ENCODE data around the gene OBSCN.

OBSCN gene

DNA sequence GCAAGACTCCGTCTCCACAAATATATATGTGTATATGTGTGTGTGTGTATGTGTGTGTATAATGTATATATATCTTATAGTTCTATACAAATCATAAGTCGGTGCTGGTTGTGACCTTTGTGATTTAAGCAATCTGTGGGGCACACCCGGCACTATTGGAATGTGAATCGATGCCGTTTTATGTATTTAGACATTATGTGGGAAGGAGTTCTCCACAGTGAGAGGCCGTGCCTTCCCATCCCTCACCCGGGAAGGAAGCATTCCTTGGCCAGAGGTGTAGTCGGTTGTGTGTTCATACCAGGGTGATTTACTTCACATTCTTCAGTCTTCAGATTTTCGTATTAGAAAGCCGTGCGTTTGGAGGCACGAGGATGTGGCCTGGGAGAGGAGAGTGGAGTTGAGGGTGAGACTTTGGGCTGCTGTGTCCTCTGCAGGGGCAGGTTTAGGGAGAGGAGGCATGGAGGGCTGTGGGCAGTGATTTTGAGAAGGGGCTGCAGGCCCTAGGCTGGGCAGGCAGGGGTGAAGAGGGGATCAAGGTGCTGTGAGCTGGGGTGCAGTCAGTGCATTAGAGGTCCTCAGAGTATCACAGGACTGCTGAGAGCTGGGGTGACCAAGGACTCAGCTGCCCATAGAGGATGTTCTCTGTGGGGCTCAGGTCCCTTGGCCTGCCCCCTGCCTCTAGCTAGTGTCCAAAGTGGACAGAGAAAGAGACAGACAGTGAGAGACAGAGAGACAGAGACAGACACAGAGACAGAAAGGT, 141.0 kb downstream of the OBSCN start:
- H3K27ac ChIP-seq = no peak overlapping the region
- TF ChIP-seq, protein P1, sequence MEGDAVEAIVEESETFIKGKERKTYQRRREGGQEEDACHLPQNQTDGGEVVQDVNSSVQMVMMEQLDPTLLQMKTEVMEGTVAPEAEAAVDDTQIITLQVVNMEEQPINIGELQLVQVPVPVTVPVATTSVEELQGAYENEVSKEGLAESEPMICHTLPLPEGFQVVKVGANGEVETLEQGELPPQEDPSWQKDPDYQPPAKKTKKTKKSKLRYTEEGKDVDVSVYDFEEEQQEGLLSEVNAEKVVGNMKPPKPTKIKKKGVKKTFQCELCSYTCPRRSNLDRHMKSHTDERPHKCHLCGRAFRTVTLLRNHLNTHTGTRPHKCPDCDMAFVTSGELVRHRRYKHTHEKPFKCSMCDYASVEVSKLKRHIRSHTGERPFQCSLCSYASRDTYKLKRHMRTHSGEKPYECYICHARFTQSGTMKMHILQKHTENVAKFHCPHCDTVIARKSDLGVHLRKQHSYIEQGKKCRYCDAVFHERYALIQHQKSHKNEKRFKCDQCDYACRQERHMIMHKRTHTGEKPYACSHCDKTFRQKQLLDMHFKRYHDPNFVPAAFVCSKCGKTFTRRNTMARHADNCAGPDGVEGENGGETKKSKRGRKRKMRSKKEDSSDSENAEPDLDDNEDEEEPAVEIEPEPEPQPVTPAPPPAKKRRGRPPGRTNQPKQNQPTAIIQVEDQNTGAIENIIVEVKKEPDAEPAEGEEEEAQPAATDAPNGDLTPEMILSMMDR (IDR thresholded peaks at IDR 0.05) = no peak
- TF ChIP-seq ZFX (IDR thresholded peaks at IDR 0.05; ENCODE audit: borderline replicate concordance) = no peak

DNA sequence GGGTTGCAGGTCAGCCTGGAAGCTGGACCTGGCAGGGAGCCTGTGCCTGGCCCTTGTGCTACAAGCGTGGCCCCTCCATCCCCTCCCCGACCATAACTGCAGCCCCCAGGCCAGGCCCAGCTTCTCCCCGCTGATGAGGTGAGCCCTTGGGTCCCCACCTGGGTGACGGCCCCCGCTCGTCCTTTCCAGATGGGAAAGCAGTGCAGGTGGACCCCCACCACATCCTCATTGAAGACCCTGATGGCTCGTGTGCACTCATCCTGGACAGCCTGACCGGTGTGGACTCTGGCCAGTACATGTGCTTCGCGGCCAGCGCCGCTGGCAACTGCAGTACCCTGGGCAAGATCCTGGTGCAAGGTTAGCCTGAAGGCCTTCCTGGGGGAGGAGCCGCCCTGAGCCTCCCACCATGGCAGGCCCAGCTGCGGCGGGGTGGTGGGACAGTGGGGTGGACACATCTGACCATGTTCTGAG, 141.9 kb downstream of the OBSCN start:
- no peak for TF ChIP-seq ZFX (IDR thresholded peaks at IDR 0.05; ENCODE audit: borderline replicate concordance)
- TF ChIP-seq, protein P1 (IDR thresholded peaks at IDR 0.05) = no peak
- H3K27ac ChIP-seq = no peak overlapping the region

- no peak overlapping the region for H3K27ac ChIP-seq
Observed at GRCh38 chr1:228350179-228350742, 142.4 kb downstream of the OBSCN start.

DNA sequence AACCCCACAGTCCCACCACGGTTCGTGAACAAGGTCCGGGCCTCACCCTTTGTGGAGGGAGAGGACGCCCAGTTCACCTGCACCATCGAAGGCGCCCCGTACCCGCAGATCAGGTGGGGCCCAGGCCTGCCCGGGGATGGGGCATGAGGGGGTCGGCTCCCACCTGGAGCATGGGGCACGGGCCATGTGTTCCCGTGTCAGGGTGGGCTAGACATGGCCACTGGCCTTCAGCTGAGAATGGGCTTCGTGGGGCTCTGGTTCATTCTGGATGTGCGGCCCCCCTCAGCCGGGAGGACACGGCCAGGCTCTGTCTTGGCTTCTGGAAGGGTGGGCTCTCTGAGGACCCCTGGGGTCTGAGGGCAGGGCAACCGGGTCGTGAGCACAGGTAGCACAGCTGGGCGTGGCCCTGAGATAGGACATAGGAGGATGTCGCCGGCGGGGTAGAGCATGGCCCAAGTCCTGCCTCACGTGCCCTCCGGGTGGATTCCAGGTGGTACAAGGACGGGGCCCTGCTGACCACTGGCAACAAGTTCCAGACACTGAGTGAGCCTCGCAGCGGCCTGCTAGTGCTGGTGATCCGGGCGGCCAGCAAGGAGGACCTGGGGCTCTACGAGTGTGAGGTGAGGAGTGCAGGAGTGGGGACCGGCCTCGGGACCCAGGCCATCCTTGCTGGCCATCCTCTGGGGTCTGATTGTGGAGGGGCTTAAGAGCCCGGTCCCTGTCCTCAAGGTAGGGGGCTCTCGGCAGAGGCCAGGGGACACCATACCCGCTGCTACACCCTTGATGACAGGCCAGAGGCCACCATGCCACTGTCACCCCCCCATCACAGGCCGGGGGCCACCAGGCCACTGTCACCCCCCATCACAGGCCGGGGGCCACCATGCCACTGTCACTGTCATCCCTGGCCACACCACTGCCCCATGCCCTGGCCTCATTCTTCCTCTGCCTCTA, 143.3 kb downstream of the OBSCN start:
- no peak for TF ChIP-seq ZFX (IDR thresholded peaks at IDR 0.05; ENCODE audit: borderline replicate concordance)
- TF ChIP-seq, protein P1 (IDR thresholded peaks at IDR 0.05) = no peak
- no peak overlapping the region for H3K27ac ChIP-seq

More at GRCh38 chr1:228350179-228350742, 142.4 kb downstream of the OBSCN start:
- TF ChIP-seq, protein P1 (IDR thresholded peaks at IDR 0.05) = no peak
- no peak for TF ChIP-seq ZFX (IDR thresholded peaks at IDR 0.05; ENCODE audit: borderline replicate concordance)

DNA sequence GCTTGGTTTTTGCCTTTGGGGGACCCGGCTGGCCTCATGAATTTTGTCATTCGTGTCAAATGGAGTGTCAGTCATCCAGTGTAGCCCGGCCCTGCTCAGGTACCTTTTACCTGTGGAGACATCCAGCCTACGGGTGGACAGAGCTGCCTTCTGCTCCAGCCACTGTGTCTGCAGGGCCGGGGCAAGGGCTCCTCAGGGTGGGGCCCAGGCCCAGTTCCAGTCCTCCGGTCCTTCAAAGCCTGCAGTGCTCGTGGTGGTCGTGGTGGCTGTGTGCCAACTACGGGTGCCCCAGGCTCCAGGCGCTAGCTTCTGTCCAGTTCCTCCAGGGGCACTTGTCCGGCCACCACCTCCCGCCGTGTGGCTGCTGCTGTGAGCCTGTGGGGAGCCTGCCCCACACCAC, 144.0 kb downstream of the OBSCN start:
- TF ChIP-seq, protein P1 (IDR thresholded peaks at IDR 0.05) = no peak
- no peak for TF ChIP-seq ZFX (IDR thresholded peaks at IDR 0.05; ENCODE audit: borderline replicate concordance)
- H3K27ac ChIP-seq = no peak overlapping the region

DNA sequence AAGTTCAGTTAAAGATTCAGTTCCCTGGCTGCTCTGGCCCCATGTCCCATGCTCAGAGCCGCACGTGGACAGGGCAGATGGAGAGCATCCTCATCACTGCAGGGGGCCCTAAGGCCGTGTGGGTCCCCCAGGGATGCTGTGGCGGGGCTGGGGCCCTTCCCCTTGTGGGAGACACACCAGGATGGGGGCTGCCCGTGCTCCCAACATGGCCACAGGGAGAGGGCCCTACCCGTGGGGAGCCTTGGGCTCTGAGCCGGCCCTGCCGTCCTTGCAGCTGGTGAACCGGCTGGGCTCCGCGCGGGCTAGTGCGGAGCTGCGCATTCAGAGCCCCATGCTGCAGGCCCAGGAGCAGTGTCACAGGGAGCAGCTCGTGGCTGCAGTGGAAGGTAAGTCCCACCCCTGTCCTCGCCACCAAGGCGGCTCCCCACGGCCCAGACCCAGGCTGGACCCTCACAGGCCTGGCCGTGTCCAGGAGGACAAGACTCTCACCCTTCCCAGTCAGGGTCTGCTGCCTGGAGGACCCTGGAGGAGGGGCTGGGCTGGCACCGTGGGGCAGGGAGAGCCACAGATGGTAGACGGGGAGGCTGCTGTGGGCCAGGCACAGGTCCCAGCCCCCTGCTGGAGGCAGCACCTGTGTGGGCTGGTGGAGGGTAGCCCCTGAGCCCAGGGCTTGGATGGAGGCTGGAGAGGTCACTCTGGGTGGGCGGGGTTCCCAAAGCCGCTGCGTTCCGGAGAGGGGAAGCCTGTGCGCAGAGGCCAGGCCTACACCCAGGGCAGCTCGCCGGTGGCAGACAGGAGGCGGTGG, 145.0 kb downstream of the OBSCN start:
- TF ChIP-seq ZFX (IDR thresholded peaks at IDR 0.05; ENCODE audit: borderline replicate concordance) = no peak
- no peak overlapping the region for H3K27ac ChIP-seq

All from 22Rv1 (cell line).